ENCODE results near the gene GABRG3.

GRCh38 chr15:27410996-27411605, 440.1 kb downstream of the GABRG3 start:
- TF ChIP-seq CTCF (IDR thresholded peaks at IDR 0.05) (no peak), POLR2A (IDR thresholded peaks at IDR 0.05) (no peak)
